Measurements from ENCODE around the gene IL31RA. TPM values are rescaled to one million over a fixed set of nuclear protein-coding genes. Genes with fewer than 3 reads are reported as not detected.
"Not testable (repeated sequence)": the region's sequence is repeated elsewhere in the genome, so short reads cannot be mapped to it uniquely, and the experiment has no call there.

The IL31RA gene
- polyA plus RNA-seq, 2 of the 4 experiments (the other 2 are of a cell fraction): 0.94 to 2.0 TPM

DNA sequence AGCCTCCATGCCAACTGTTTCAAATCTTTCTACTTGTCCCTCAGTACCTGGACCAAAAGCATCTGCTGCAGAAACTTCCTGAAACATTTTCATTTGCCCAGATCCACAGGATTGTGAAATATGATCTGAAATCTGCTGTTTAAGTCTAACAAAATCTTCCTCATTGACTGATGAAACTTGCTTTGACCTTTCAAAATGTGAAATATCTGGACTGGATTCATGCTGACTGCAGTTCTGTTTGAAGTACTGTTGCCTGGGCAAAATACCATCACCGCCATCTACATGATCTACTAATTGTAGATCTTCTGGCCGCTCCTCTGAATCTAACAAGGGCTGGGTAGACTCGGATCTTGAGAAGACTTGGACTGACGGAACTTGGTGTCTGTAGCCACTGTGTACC lies 90.0 kb downstream of the IL31RA start:
- 0 out of 6 replicates have a peak overlapping the region, but pooled peaks of 1 of the 2 experiments have one; percentile 6 for H3K27ac ChIP-seq
- H3K4me2 ChIP-seq; DNase-seq (ENCODE audit: low read depth in 1 of 2, low spot score in 1 of 2); H3K4me3 ChIP-seq; POLR2A ChIA-PET; FAIRE-seq; ATAC-seq; H3K9me3 ChIP-seq: not testable (repeated sequence)
- H3K4me1 ChIP-seq: peaks cover 16% of the 10 kb centered on the region
- CTCF ChIA-PET: interaction anchor here (1.0 to 1.8 kb wide), 5 partner anchors 259 to 898 kb away, joined by 3 to 5 read pairs (median 4); no protein-coding TSS in a partner anchor
- WGBS (ENCODE audit: missing lambda C conversion rate): 95% methylated on average over 4 of the region's 4 CpGs

DNA sequence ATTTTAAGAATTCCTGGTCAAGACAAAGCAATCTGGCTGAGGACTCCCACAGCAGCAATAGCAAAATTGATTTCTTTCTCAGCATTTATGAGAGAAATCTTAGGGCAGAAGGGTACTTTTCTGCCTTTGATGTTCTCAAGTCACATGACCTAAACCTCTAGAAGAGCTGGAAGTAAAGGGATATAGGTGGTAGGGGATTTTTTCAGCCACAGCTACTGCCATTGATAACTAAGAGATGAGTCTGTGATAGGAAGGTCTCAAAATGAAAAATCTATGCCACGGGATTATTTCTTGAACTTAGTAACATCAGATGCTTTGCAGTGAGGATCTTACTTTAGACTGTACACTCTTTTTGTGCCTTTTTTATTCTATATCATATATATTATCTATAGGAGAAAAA lies 108.1 kb downstream of the IL31RA start:
- POLR2A ChIA-PET: no interaction called here
- Histone ChIP-seq H3K4me1 (no peaks in the 10 kb centered on the region; the same call in 2 of the 3 replicates), H3K9me3 (no peaks in the 10 kb centered on the region), H3K4me2 (no peak overlapping the region), H3K4me3 (no peak overlapping the region), H3K27ac (no peak overlapping the region)
- CTCF ChIA-PET: no interaction called here
- DNase-seq (ENCODE audit: low read depth in 1 of 2, low spot score in 1 of 2) (no peak), FAIRE-seq (no peak), ATAC-seq (no peak)
- WGBS (ENCODE audit: missing lambda C conversion rate): 93% methylated on average over 1 of the region's 1 CpG
- TF ChIP-seq, protein P1, sequence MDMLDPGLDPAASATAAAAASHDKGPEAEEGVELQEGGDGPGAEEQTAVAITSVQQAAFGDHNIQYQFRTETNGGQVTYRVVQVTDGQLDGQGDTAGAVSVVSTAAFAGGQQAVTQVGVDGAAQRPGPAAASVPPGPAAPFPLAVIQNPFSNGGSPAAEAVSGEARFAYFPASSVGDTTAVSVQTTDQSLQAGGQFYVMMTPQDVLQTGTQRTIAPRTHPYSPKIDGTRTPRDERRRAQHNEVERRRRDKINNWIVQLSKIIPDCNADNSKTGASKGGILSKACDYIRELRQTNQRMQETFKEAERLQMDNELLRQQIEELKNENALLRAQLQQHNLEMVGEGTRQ (IDR thresholded peaks at IDR 0.05): 0 out of 2 replicates have a peak, but pooled peaks have one; percentile 13
- no peak for TF ChIP-seq CHD2 (IDR thresholded peaks at IDR 0.05; ENCODE audit: low read length, partially characterized antibody)

DNA sequence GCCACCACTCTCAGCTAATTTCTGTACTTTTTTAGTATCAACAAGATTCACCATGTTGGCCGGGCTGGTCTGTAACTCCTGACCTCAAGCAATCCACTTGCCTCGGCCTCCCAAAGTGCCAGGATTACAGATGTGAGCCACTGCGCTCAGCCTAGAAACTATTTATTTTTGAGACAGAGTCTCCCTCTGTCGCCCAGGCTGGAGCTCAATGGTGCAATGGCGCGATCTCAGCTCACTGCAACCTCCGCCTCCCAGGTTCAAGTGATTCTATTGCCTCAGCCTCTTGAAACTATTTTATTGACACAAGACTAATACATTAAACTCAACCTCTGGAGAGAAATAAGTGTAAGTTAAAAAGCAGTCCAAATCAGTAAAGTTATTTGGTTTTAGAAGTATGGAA lies 109.6 kb downstream of the IL31RA start:
- Histone ChIP-seq H3K9me3 (no peaks in the 10 kb centered on the region), H3K4me3 (no peak overlapping the region), H3K4me2 (no peak overlapping the region), H3K27ac (no peak overlapping the region), H3K4me1 (no peaks in the 10 kb centered on the region; the same call in 2 of the 3 replicates)
- CTCF ChIA-PET: interaction anchor here (1.0 to 1.9 kb wide), 3 partner anchors 9 to 241 kb away, joined by 3 to 8 read pairs (median 3); no protein-coding TSS in a partner anchor
- POLR2A ChIA-PET: no interaction called here
- DNase-seq (ENCODE audit: low read depth in 1 of 2, low spot score in 1 of 2): no peak
- WGBS (ENCODE audit: missing lambda C conversion rate): 96% methylated on average over 7 of the region's 7 CpGs
- no peak for ATAC-seq
- TF ChIP-seq POLR2A (IDR thresholded peaks at IDR 0.05; ENCODE audit: low read length) (no peak), ZC3H11A (IDR thresholded peaks at IDR 0.05) (no peak), MAFK (IDR thresholded peaks at IDR 0.05; ENCODE audit: partially characterized antibody) (no peak), EP300 (IDR thresholded peaks at IDR 0.05) (no peak), RFX5 (IDR thresholded peaks at IDR 0.05) (no peak), SREBF2 (IDR thresholded peaks at IDR 0.05) (no peak), HDAC2 (IDR thresholded peaks at IDR 0.05) (no peak)
- TF ChIP-seq, protein P2, sequence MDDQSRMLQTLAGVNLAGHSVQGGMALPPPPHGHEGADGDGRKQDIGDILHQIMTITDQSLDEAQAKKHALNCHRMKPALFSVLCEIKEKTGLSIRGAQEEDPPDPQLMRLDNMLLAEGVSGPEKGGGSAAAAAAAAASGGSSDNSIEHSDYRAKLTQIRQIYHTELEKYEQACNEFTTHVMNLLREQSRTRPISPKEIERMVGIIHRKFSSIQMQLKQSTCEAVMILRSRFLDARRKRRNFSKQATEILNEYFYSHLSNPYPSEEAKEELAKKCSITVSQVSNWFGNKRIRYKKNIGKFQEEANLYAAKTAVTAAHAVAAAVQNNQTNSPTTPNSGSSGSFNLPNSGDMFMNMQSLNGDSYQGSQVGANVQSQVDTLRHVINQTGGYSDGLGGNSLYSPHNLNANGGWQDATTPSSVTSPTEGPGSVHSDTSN (IDR thresholded peaks at IDR 0.05): no peak
- TF ChIP-seq, protein P3, sequence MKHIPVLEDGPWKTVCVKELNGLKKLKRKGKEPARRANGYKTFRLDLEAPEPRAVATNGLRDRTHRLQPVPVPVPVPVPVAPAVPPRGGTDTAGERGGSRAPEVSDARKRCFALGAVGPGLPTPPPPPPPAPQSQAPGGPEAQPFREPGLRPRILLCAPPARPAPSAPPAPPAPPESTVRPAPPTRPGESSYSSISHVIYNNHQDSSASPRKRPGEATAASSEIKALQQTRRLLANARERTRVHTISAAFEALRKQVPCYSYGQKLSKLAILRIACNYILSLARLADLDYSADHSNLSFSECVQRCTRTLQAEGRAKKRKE (CRISPR knock-in tag; IDR thresholded peaks at IDR 0.05; ENCODE audit: low read depth): no peak
- TF ChIP-seq, protein P4, sequence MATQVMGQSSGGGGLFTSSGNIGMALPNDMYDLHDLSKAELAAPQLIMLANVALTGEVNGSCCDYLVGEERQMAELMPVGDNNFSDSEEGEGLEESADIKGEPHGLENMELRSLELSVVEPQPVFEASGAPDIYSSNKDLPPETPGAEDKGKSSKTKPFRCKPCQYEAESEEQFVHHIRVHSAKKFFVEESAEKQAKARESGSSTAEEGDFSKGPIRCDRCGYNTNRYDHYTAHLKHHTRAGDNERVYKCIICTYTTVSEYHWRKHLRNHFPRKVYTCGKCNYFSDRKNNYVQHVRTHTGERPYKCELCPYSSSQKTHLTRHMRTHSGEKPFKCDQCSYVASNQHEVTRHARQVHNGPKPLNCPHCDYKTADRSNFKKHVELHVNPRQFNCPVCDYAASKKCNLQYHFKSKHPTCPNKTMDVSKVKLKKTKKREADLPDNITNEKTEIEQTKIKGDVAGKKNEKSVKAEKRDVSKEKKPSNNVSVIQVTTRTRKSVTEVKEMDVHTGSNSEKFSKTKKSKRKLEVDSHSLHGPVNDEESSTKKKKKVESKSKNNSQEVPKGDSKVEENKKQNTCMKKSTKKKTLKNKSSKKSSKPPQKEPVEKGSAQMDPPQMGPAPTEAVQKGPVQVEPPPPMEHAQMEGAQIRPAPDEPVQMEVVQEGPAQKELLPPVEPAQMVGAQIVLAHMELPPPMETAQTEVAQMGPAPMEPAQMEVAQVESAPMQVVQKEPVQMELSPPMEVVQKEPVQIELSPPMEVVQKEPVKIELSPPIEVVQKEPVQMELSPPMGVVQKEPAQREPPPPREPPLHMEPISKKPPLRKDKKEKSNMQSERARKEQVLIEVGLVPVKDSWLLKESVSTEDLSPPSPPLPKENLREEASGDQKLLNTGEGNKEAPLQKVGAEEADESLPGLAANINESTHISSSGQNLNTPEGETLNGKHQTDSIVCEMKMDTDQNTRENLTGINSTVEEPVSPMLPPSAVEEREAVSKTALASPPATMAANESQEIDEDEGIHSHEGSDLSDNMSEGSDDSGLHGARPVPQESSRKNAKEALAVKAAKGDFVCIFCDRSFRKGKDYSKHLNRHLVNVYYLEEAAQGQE (IDR thresholded peaks at IDR 0.05): no peak
- FAIRE-seq: no peak

DNA sequence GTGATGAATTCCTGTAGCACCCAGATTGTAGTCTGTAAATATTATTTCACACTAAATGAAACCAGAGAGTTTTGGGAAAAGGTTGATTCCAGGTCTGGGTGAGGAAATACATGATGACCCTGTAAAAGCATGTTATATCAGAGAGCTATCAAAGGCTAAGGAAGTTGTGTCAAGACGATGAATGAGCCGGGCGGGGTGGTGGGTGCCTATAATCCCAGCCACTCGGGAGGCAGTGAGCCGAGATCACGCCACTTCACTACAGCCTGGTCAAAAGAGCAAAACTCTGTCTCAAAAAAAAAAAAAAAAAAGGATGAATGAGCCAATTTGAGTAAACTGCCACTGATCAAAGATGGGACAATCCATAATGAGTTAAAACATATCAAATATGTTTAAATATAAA lies 114.4 kb downstream of the IL31RA start:
- DNase-seq (ENCODE audit: low read depth in 1 of 2, low spot score in 1 of 2) (no peak), ATAC-seq (no peak), FAIRE-seq (no peak)
- ChIA-PET POLR2A (no interaction called here), CTCF (interaction anchor here (1.0 kb wide), 1 partner anchor 107 kb away, joined by 3 read pairs; no protein-coding TSS in a partner anchor)
- peaks cover 12% of the 10 kb centered on the region for H3K4me1 ChIP-seq
- WGBS (ENCODE audit: missing lambda C conversion rate): 85% methylated on average over 6 of the region's 6 CpGs
- H3K4me2 ChIP-seq: no peak overlapping the region
- no peak overlapping the region for H3K4me3 ChIP-seq
- H3K27ac ChIP-seq: no peak overlapping the region
- TF ChIP-seq RFX5 (IDR thresholded peaks at IDR 0.05) (no peak), KDM5A (IDR thresholded peaks at IDR 0.05) (no peak), NFE2L2 (conservative IDR thresholded peaks at IDR 0.05; ENCODE audit: low read length) (no peak), NPAS2 (CRISPR knock-in tag; IDR thresholded peaks at IDR 0.05; ENCODE audit: borderline replicate concordance) (no peak), RNF2 (IDR thresholded peaks at IDR 0.05; ENCODE audit: borderline replicate concordance, low read depth) (no peak), TP53 (CRISPR knock-in tag; IDR thresholded peaks at IDR 0.05) (no peak), KDM1A (IDR thresholded peaks at IDR 0.05; ENCODE audit: low read depth) (no peak), HOXA7 (CRISPR knock-in tag; IDR thresholded peaks at IDR 0.05) (no peak)
- TF ChIP-seq, protein P5, sequence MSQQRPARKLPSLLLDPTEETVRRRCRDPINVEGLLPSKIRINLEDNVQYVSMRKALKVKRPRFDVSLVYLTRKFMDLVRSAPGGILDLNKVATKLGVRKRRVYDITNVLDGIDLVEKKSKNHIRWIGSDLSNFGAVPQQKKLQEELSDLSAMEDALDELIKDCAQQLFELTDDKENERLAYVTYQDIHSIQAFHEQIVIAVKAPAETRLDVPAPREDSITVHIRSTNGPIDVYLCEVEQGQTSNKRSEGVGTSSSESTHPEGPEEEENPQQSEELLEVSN (IDR thresholded peaks at IDR 0.05; ENCODE audit: borderline replicate concordance, low read depth): no peak
- H3K9me3 ChIP-seq: no peaks in the 10 kb centered on the region

Data from A549 (cell line).